ENCODE data around the gene SYNDIG1.
"Not testable (repeated sequence)": the region's sequence is repeated elsewhere in the genome, so short reads cannot be mapped to it uniquely, and the experiment has no call there.

Gene SYNDIG1

GRCh38 chr20:24493181-24493580 is 23.8 kb downstream of the SYNDIG1 start:
- DNase-seq (ENCODE audit: low spot score), result no peak

GRCh38 chr20:24493661-24494459 is 24.4 kb downstream of the SYNDIG1 start:
- DNase-seq (ENCODE audit: low spot score), result no peak

DNA sequence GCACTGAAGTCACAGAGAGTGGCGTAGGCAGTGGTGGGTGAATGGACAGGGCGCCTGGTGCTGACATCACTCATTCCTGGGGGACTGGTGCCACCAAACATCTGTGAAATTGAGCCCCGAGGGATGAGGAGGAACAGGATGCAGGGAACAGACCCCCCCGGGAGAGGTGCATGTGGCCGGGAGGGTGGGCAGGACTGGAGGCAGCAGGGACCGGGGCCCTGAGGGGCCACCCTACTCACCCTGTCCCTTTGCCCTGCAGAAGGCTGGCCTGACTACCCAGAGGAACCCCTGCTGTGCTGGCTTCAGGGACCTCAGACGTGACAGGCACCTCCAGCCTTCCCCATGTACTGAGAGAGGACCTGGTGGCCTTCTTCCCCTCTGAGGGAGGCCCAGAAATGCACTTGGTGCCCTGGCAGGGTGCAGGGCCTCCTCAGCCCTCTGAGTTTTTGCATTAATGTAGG is 25.1 kb downstream of the SYNDIG1 start:
- DNase-seq (ENCODE audit: low spot score), result no peak

DNA sequence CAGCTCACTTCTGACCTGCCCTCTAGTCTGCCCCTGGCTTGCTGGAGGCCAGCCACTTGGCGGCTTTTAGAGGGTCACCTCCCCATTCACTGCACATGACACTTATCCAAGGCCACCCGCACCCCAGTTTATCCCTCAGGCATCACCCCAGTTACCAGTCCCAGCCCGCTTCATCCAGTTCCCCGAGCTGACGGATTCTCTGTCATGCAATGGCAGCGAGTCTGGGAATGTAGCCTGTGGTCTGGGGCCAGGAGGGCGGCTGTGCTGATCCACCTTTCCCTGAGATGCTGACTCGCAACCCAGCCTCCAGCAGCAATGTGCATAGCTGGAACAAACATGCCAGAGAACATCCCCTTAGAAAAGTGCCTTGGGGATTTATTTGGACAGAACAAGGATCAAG is 25.8 kb downstream of the SYNDIG1 start:
- DNase-seq (ENCODE audit: low spot score), result no peak

GRCh38 chr20:24497851-24498250 is 28.4 kb downstream of the SYNDIG1 start:
- no peak for DNase-seq (ENCODE audit: low spot score)

- no peak for DNase-seq (ENCODE audit: low spot score)
Measured at GRCh38 chr20:24498641-24499040, 29.2 kb downstream of the SYNDIG1 start.

- no peak for DNase-seq (ENCODE audit: low spot score)
Measured at GRCh38 chr20:24499472-24499871, 30.0 kb downstream of the SYNDIG1 start.

GRCh38 chr20:24501764-24502556 is 32.5 kb downstream of the SYNDIG1 start:
- DNase-seq (ENCODE audit: low spot score), result peak; percentile 89

GRCh38 chr20:24502661-24503060 is 33.2 kb downstream of the SYNDIG1 start:
- peak; percentile 65 for DNase-seq (ENCODE audit: low spot score)

DNA sequence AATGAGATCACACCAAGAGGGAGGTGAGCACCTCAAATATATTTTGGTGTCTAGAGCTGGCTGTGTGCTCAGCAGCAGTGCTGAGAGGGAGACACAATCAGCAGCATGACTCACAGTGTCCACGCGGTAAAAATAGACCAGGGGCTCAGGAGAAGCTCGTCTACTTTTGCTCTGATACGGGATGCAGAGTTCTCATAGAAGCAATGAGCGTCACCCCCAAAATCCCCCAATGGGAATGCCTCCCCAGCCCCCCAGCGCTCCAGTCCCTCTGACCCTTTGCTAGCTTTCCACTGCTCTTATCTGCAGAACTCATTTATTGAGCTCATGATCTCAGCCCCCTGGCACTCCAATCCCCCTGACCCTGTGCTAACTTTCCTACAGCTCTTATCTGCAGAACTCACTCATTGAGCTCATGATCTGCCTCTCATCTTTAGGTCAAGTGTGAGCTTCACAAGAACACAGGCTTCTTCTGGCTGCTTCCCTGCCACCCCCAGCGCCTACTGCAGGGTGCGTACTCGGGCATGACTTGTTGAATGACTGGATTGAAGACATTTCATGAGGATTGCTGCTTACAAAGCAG is 34.0 kb downstream of the SYNDIG1 start:
- DNase-seq (ENCODE audit: low spot score), result peak; percentile 61

DNA sequence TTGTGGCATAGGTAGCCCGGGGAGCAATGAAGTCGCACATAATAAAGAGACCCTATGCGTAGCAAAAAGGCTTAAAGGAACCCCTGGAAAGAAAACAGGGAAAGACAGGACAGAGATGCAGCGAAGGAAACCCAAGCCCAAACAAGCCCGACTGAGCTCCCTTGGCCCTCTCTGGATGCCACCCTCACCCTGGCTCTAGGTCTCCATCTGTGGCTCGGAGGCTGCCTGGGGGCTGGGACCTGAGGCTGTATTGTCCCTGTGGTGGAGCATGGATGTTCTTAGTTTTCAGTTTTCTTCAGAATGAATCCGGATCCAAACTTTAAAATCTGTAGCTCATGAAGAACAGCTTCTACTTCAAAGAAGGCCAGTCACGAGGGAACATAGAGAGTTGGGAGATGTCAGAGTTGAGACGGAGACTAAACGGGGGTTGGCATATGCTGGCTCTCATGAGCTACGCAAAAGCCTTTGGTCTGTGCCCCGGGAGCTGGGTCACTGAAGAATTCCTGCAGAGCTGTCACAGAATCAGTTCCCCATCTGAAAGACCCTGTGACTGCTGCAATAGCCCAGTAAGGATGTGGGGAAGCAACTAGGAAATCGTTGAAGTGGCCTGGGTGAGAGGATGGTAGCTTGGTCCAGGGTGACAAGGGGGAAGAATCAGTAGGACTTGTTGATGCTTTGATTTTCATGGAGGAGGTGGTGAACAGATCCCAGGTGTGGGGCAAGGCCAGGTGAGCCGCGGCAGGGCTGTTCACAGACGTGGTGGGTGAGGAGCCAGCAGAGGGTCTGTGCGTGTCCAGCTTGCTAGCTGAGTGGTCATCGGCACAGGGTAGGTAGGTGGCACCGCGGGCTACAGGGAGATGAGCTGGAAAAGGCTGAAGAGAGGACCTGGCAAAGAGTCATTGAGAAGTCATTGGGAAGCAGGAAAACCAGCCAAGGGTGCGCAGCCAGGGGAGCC is 35.2 kb downstream of the SYNDIG1 start:
- peak; percentile 52 for DNase-seq (ENCODE audit: low spot score)

- no peak for DNase-seq (ENCODE audit: low spot score)
Measured at GRCh38 chr20:24506146-24506545, 36.7 kb downstream of the SYNDIG1 start.

GRCh38 chr20:24506696-24507095 is 37.3 kb downstream of the SYNDIG1 start:
- no peak for DNase-seq (ENCODE audit: low spot score)

DNA sequence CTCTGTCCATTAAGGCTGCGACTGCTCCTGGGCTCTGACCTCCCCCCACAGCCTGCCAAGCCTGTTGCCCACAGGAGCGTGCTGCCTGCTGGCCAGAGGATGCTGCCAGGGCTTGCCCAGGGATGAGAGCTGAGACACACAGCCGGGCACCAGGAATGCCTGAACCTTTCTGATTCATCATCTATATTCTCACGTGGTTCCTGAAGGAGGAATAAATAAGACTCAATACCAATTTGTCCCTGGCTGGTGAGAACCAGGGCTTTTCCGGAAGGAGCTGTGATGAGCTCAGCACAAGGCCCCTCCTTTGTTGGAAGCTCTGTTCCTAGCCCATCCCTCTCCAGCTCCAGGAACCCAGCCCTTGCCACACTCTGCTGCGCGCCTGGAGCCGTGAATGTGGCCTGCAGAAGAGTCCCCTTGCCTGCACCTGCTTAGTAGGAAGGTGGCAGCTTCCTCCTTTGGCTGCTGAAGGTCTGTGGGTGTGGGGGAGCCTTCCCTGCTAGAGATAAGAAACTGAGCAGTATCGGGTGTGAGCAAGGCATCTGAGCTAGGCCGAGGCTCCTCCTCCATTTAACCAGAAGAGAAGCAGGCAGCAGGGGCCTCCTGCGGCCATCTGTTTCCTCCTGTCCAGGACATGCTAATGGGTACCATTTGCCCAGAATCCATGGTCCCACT is 37.9 kb downstream of the SYNDIG1 start:
- DNase-seq (ENCODE audit: low spot score), result no peak

DNA sequence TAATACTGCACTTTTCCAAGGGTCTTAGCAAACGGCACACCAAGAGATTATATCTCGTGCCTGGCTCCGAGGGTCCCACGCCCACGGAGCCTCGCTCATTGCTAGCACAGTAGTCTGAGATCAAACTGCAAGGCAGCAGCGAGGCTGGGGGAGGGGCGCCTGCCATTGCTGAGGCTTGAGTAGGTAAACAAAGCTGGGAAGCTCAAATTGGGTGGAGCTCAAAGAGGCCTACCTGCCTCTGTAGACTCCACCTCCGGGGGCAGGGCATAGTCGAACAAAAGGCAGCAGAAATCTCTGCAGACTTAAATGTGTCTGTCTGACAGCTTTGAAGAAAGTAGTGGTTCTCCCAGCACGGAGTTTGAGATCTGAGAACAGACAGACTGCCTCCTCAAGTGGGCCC is 43.0 kb downstream of the SYNDIG1 start:
- DNase-seq (ENCODE audit: low spot score), result not testable (repeated sequence)

DNA sequence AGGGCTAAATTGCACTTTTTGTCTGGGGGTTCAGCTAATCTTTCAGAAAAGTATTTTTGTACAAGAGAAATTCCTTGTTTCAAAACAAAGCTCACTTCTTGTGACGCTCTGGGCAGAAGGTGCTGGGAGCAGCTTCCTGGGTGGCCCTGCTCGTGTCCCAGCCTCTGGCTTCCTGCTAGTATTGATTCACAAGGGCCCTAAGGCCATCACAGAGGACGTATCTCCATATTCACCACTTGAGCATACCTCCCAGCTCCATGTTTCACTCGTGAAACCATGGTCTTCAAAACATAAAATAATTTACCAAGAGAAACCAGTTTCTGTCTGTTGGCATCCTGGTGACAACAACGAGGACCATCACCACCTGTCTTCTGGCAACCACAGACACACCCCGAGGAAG is 49.1 kb downstream of the SYNDIG1 start:
- DNase-seq (ENCODE audit: low spot score), result no peak

GRCh38 chr20:24519476-24519875 is 50.0 kb downstream of the SYNDIG1 start:
- no peak for DNase-seq (ENCODE audit: low spot score)

- DNase-seq (ENCODE audit: low spot score), result no peak
Measured at GRCh38 chr20:24521032-24521431, 51.6 kb downstream of the SYNDIG1 start.

DNA sequence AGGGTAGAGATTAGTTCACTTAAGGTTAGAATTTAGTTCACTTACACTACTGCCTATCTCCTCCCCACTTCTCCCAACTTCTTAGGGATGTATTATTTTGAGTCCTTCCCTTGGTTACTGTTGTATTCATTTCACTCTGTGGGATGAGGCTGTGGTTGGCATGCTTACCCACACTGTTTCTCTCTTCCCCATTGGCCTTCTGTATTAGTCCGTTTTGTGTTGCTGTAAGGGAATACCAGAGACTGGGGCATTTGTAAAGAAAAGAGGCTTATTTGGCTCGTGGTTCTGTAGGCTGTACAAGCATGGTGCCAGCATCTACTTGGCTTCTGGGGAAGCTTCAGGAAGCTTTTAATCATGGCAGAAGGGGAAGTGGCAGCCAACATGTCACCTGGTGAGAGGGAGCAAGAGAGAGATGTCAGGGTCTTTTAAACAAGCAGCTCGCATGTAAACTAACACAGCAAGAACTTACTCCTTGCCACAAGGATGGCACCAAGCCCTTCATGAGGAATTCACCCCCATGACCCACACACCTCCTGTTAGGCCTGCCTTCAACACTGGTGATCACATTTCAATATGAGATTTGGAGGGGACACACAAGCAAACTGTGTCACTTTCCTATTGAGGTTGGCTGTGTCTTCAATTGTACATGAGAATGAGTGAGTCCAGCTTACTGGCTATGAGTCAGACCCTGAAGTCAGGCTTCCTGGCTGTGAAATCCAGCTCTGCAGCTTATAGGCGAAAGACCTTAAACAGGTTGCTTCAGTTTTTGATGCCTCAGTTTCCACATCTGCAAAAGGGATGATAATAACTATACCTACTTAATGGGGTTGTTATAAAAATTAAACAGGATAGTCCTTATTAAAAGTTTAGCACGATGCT is 53.3 kb downstream of the SYNDIG1 start:
- peak; percentile 52 for DNase-seq (ENCODE audit: low spot score)

GRCh38 chr20:24523661-24524060 is 54.2 kb downstream of the SYNDIG1 start:
- DNase-seq (ENCODE audit: low spot score), result peak; percentile 91

Measured in pons (tissue), 1 donor.